Measurements from ENCODE around the gene SIDT1. TPM values are rescaled to one million over a fixed set of nuclear protein-coding genes. Genes with fewer than 3 reads are reported as not detected.
A peak's percentile ranks its signal among the peaks of the same experiment; 100 is the strongest.
"Not testable (repeated sequence)": the region's sequence is repeated elsewhere in the genome, so short reads cannot be mapped to it uniquely, and the experiment has no call there.

SIDT1 gene
- total RNA-seq, 3 donors from 2014 or later: 22.4 to 61.2 (median 37.0) TPM

DNA sequence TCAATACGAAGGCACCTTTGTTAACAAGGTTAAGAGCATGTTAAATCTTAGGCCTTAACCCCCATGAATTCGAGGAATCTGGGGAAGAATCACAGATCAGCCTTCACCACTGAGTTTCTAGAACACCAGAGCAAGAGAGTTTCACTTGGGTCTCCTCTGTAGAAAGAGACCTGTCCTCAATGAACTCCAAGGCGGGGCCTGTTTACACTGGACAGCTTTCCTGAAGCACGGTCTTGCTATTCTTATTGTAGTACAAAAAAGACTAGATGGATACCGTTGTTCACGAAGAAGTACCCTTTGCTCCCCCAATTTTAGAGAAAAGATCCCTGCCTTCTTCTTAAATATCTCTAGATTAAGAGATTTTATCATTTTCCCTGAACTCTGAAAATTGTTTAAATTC is 99.2 kb downstream of the SIDT1 start:
- H3K36me3 ChIP-seq (ENCODE audit: low read depth): no peaks in the 10 kb centered on the region
- peak in 1 of 3 donors; percentile 55 for DNase-seq
- peaks cover 11% of the 10 kb centered on the region for H3K4me1 ChIP-seq (ENCODE audit: low read depth)
- TF ChIP-seq, protein P1, sequence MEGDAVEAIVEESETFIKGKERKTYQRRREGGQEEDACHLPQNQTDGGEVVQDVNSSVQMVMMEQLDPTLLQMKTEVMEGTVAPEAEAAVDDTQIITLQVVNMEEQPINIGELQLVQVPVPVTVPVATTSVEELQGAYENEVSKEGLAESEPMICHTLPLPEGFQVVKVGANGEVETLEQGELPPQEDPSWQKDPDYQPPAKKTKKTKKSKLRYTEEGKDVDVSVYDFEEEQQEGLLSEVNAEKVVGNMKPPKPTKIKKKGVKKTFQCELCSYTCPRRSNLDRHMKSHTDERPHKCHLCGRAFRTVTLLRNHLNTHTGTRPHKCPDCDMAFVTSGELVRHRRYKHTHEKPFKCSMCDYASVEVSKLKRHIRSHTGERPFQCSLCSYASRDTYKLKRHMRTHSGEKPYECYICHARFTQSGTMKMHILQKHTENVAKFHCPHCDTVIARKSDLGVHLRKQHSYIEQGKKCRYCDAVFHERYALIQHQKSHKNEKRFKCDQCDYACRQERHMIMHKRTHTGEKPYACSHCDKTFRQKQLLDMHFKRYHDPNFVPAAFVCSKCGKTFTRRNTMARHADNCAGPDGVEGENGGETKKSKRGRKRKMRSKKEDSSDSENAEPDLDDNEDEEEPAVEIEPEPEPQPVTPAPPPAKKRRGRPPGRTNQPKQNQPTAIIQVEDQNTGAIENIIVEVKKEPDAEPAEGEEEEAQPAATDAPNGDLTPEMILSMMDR (IDR thresholded peaks at IDR 0.05): no peak
- no peaks in the 10 kb centered on the region for H3K9me3 ChIP-seq
- intact Hi-C loops (cut with DNase I, micrococcal nuclease): no loop called here
- H3K4me3 ChIP-seq: no peak overlapping the region
- ATAC-seq: peak; percentile 20

DNA sequence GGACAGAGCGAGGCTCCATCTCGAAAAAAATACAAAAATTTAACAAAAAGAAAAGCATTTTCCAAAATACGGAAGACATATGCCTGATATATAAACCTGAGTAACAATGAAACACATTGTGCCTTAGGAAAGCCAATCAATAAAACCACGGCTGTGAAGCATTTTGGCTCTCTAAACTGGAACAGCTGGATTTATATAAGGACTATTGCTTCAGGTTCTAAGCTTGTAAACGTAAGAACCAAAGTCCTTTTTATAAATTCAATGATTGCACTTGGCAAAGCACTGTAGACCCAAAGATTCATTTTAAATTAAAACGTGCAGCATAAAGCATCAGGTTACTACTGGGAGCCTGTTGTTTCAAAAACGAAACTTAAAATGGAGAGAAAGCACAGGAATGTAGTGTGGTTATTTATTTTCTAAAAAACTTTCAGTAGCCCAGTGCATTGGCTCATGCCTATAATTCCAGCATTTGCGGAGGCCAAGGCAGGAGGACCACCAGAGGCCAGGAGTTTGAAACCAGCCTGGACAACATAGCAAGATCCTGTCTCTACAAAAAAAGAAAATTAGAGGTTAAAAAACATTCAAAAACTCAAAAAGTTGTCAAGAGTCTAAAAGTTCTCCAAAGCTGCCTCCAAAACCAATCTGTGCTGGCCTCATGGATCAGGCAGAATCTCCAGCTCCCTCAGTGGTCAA is 102.6 kb downstream of the SIDT1 start:
- TF ChIP-seq, protein P1 (IDR thresholded peaks at IDR 0.05): no peak
- H3K36me3 ChIP-seq (ENCODE audit: low read depth): no peaks in the 10 kb centered on the region
- no peak overlapping the region for H3K4me3 ChIP-seq
- H3K9me3 ChIP-seq: no peaks in the 10 kb centered on the region
- DNase-seq: peak in 1 of 3 donors; percentile 21
- intact Hi-C loops (cut with DNase I, micrococcal nuclease): no loop called here
- peaks cover 6% of the 10 kb centered on the region for H3K4me1 ChIP-seq (ENCODE audit: low read depth)
- ATAC-seq: peak; percentile 66

DNA sequence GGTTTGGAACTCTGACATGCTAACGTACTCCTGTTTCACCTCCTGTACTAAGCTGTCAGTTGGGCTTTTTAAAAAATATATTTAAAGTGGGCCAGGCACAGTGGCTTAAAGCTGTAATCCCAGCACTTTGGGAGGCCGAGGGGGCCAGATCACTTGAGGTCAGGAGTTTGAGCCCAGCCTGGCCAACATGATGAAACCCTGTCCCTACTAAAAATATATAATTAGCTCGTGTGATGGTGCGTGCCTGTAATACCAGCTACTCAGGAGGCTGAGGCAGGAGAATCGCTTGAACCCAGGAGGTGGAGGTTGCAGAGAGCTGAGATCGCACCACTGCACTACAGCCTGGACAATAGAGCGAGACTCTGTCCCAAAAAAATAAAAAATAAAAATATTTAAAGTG is 103.7 kb downstream of the SIDT1 start:
- ATAC-seq; intact Hi-C loops (cut with DNase I, micrococcal nuclease); H3K4me3 ChIP-seq; H3K36me3 ChIP-seq (ENCODE audit: low read depth); H3K4me1 ChIP-seq (ENCODE audit: low read depth); H3K9me3 ChIP-seq; DNase-seq: not testable (repeated sequence)

DNA sequence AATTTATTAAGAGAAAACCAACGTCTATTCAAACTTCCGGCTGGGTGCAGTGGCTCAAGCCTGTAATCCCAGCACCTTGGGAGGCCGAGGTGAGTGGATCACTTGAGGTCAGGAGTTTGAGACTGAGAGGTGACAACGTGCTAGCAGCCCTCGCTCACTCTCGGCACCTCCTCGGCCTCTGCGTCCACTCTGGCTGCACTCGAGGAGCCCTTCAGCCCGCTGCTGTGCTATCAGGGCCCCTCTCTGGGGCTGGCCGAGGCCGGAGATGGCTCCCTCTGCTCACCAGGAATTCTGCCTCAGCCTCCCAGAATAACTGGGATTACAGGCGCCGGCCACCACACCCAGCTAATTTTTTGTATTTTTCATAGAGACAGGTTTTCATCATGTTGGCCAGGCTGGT is 105.4 kb downstream of the SIDT1 start:
- Histone ChIP-seq H3K36me3 (ENCODE audit: low read depth) (no peaks in the 10 kb centered on the region), H3K4me1 (ENCODE audit: low read depth) (no peaks in the 10 kb centered on the region), H3K9me3 (no peaks in the 10 kb centered on the region), H3K4me3 (no peak overlapping the region)
- no peak for DNase-seq
- ATAC-seq: no peak
- intact Hi-C loops (cut with DNase I, micrococcal nuclease): no loop called here
- TF ChIP-seq, protein P1 (IDR thresholded peaks at IDR 0.05): no peak

DNA sequence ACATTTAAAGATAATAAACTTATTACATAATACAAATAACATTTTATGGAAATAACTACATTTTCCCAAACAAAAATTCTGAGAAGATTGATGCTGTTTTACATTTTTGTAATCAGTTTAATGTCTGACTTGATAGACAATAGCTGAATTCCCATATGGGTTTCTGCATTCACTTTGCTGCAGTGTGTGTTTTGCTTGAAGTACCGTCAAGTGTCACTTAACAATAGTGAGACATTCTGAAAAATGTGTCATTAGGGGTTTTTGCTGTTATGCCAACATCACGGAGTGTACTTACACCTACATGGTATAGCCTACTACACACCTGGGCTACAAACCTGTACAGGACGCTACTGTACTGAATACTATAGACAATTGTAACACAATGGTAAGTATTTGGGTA is 106.6 kb downstream of the SIDT1 start:
- ATAC-seq: no peak
- Histone ChIP-seq H3K36me3 (ENCODE audit: low read depth) (no peaks in the 10 kb centered on the region), H3K9me3 (no peaks in the 10 kb centered on the region), H3K4me3 (no peak overlapping the region), H3K4me1 (ENCODE audit: low read depth) (no peaks in the 10 kb centered on the region)
- intact Hi-C loops (cut with DNase I, micrococcal nuclease): no loop called here
- no peak for DNase-seq
- TF ChIP-seq, protein P1 (IDR thresholded peaks at IDR 0.05): no peak

DNA sequence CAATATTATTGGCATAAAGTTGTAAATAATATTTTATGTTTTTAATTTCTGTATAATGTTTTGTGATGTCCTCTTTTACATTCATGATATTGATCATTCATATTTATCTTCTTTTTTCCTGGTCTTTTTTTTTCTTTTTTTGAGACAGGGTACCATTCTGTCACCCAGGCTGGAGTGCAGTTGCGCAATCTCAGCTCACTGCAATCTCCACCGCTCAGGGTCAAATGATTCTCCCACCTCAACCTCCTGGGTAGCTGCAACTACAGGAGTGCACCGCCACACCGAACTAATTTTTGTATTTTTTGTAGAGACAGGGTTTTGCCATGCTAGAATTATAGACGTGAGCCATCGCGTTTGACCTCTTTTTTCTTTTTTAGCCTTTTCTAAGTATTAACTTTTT is 111.2 kb downstream of the SIDT1 start:
- Histone ChIP-seq H3K9me3 (peaks cover 13% of the 10 kb centered on the region), H3K36me3 (ENCODE audit: low read depth) (no peaks in the 10 kb centered on the region), H3K4me3 (no peak overlapping the region), H3K4me1 (ENCODE audit: low read depth) (no peaks in the 10 kb centered on the region)
- TF ChIP-seq, protein P1 (IDR thresholded peaks at IDR 0.05): no peak
- ATAC-seq (no peak), DNase-seq (no peak)
- intact Hi-C loops (cut with DNase I, micrococcal nuclease): no loop called here
